GM18507 (cell line): ENCODE results near the gene ARHGAP25.
A peak's percentile ranks its signal among the peaks of the same experiment; 100 is the strongest.

ENCODE experiments used
- DNase-seq: peaks from one replicate; pipeline ENCODE4 v3.0.0; 2011; ENCODE audit warnings: low read depth; ENCODE audit not compliant: insufficient read length; ENCODE audit errors: extremely low spot score
- FAIRE-seq: peaks from 2 replicates; lab custom pipeline; 2011; peaks lifted over from hg19 to GRCh38; lab: Jason Lieb, UNC

ARHGAP25 gene

GRCh38 chr2:68817306-68817705 lies 82.7 kb downstream of the ARHGAP25 start:
- DNase-seq, result no peak
- no peak for FAIRE-seq

GRCh38 chr2:68819556-68819955 lies 84.9 kb downstream of the ARHGAP25 start:
- DNase-seq (no peak), FAIRE-seq (no peak)

DNA sequence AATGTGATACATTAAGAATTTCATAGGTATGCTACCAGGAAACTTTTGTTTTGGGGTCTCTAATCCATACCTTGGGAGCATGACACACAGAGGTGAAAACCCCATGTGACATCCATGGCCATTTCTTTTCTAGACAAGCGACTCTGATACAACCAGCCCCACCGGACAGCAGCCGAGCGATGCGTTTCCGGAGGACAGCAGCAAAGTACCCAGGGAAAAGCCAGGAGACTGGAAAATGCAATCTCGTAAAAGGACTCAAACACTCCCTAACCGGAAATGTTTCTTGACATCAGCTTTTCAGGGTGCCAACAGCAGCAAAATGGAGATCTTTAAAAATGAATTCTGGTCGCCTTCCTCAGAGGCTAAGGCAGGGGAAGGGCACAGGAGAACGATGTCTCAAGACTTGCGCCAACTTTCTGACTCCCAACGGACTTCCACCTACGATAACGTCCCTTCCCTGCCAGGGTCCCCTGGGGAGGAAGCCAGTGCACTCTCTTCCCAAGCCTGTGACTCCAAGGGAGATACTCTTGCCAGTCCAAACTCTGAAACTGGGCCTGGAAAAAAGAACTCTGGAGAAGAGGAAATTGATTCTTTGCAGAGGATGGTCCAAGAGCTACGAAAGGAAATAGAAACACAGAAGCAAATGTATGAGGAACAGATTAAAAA lies 87.7 kb downstream of the ARHGAP25 start:
- FAIRE-seq, result no peak
- no peak for DNase-seq

- no peak for DNase-seq
- no peak for FAIRE-seq
Measured at GRCh38 chr2:68824831-68825230, 90.2 kb downstream of the ARHGAP25 start.

DNA sequence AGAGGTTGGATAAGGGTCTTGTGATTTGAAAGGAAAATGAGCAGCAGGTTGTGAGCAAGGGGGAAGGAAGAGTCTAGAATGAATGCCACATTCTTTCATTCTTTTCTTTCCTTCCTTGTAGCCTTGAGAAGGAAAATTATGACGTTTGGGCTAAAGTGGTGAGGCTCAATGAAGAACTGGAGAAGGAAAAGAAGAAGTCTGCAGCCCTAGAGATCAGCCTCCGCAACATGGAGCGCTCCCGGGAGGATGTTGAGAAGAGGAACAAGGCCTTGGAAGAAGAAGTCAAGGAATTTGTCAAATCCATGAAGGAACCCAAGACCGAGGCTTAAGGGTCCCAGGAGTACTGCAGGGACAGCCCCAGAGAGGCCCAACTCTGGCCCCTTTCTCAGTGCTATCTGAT lies 91.3 kb downstream of the ARHGAP25 start:
- no peak for DNase-seq
- FAIRE-seq, result no peak

- DNase-seq, result no peak
- no peak for FAIRE-seq
Measured at GRCh38 chr2:68827666-68828065, 93.1 kb downstream of the ARHGAP25 start.

DNA sequence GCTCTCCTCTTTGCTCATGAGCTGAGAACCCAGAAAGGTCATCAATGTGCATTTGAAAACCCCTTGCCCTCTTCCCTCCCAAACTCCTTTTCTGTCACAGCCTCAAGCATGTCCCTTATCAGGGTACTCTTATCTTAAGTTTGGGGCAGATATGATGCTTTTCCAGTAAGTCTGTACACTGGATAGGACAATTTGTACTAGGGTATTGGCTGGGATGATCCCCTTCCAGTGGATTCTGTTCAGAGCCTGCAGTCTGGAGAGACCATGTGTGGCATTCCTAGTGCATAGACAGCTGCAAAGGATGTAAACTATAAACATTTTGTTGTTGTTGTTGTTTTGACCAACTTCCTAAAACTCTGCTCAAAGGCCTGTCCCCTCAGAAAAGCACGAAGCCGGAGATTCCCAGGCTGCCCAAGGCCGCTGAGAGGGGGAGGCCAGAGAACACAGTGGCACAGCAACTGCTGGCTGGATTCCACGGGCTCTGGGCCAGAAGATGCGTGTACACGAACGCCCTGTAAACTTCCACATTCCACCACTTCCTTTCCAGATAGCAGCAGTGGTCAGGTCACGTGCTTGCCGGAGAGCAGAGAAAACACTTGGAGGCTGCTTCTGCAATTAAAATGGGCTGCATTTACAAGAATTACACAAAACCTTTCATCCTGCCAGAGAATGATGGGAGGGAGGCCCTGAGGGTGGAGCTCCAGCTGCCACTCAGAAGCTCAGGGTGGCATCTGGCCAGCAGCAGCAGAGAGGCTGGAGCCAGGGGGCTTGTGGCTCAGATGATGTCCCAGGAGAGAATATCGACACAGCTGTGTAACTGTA lies 94.5 kb downstream of the ARHGAP25 start:
- FAIRE-seq (no peak), DNase-seq (no peak)

- no peak for FAIRE-seq
- no peak for DNase-seq
Measured at GRCh38 chr2:68829749-68830148, 95.1 kb downstream of the ARHGAP25 start.

- FAIRE-seq, result no peak
- no peak for DNase-seq
Measured at GRCh38 chr2:68831686-68832232, 97.1 kb downstream of the ARHGAP25 start.

DNA sequence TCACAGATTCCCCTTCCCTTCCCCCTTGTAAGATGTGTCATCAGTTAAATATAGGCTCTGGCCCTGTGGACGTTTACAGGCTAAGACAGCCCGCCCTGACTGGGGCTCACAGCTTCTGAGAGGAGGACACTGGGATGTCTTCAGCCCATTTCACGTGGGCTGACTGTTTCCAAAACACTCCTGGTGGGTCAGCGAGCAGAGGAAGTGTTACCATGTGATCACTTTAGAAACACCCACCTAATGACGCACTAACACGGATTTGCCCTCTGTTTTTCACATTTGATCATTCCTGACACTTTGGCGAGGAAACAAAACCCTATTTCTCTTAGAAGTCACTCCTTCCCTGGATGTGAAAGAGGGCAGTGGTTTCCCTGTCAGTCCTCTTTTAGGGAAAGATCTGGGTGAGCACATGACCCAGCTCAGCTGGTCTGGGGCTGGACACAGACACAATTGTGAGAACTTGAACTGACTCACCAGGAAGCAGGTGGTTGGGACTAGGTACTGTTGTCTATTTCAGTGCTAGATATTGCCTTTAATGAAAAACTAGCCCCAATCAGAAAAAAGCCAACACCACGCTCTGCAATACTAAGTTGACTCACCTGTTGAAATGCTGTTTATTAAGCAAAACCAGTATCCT lies 97.7 kb downstream of the ARHGAP25 start:
- FAIRE-seq, result peak; percentile 47
- no peak for DNase-seq

DNA sequence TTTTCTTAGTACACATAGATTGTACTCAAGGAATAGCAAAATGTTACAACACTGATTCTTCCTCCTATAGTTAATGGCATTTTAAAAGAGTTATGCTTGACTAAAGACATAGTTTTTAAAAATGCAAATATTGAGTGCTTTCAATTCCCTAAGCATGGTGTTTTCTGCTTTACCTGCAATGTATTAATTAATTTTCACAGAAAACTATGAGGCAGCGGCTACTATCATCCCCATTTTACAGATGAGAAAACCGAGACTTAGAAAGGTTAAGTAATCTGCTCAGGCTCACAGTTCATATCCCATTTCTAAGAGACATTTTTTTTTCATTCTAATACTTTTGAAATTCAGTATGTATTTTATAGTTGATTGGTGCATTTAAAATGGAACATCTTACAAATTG lies 98.6 kb downstream of the ARHGAP25 start:
- DNase-seq, result no peak
- no peak for FAIRE-seq

GRCh38 chr2:68834737-68835376 lies 100.2 kb downstream of the ARHGAP25 start:
- FAIRE-seq (no peak), DNase-seq (no peak)

GRCh38 chr2:68835621-68836020 lies 101.0 kb downstream of the ARHGAP25 start:
- FAIRE-seq (no peak), DNase-seq (no peak)

GRCh38 chr2:68837164-68837860 lies 102.7 kb downstream of the ARHGAP25 start:
- FAIRE-seq (peak; percentile 78), DNase-seq (peak; percentile 30)

GRCh38 chr2:68837861-68838341 lies 103.3 kb downstream of the ARHGAP25 start:
- FAIRE-seq (no peak), DNase-seq (no peak)

- no peak for DNase-seq
- FAIRE-seq, result no peak
Measured at GRCh38 chr2:68838641-68839040, 104.0 kb downstream of the ARHGAP25 start.

- DNase-seq (no peak), FAIRE-seq (no peak)
Measured at GRCh38 chr2:68839260-68839833, 104.7 kb downstream of the ARHGAP25 start.

DNA sequence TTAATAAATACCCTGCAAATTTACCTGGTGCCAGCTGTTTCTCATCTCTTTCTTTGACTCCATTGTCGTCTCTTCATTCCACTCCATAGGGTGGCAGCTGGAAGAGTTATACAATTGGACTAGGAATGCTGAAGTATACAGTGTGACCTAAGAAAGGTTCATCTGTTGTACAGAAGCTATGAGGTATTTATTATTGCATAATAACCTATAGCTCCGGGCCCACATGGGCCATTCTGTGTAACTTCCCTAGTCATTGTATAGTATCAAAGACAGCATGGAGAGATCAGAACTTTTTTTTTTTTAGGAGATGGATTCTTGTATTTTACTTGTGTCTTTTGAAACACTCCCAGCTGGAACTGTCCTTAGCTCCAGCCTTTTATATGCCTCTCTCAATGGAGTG lies 110.4 kb downstream of the ARHGAP25 start:
- FAIRE-seq (no peak), DNase-seq (no peak)

- DNase-seq (no peak), FAIRE-seq (no peak)
Measured at GRCh38 chr2:68846091-68846490, 111.5 kb downstream of the ARHGAP25 start.
